Posterior vena cava (tissue), 2 donors: ENCODE results near the gene CCDC85B. TPM values are rescaled to one million over a fixed set of nuclear protein-coding genes. Genes with fewer than 3 reads are reported as not detected.
A peak's percentile ranks its signal among the peaks of the same experiment; 100 is the strongest.

Source experiments
- DNase-seq: peaks from one replicate; pipeline ENCODE4 v3.0.0-alpha.2; 2020; ENCODE audit warnings: low spot score
- intact Hi-C, 2 donors: fragments of 100-400 bp; cut with DNase I; formaldehyde crosslinking; loops; one replicate each; pipeline versions ENCODE4 v1.14.1 to v1.14.2; 2022 to 2023
- total RNA-seq, 2 donors: library from RNA; stranded (reverse); fragmentation: NEBNext Ultra II Directional; extraction: Animal tissue kit (Norgen Biotek cat#: 25700); gene quantifications; one replicate each; pipeline ENCODE4 v1.2.1, GENCODE V29; 2021
- donor health status: DM: yes; HTN: yes; CAD: no.
- donor health status: DM: yes; HTN: yes; CAD: no.

Gene CCDC85B
- total RNA-seq, 2 donors from 2014 or later = 31.8 to 36.7 TPM

- DNase-seq = no peak
- intact Hi-C loops = loop anchor here in 1 of 2 donors (5.0 kb wide), 1 partner anchor 631 kb away; no protein-coding TSS in a partner anchor
Measured at GRCh38 chr11:65866509-65867283, 23.8 kb upstream of the CCDC85B start.

DNA sequence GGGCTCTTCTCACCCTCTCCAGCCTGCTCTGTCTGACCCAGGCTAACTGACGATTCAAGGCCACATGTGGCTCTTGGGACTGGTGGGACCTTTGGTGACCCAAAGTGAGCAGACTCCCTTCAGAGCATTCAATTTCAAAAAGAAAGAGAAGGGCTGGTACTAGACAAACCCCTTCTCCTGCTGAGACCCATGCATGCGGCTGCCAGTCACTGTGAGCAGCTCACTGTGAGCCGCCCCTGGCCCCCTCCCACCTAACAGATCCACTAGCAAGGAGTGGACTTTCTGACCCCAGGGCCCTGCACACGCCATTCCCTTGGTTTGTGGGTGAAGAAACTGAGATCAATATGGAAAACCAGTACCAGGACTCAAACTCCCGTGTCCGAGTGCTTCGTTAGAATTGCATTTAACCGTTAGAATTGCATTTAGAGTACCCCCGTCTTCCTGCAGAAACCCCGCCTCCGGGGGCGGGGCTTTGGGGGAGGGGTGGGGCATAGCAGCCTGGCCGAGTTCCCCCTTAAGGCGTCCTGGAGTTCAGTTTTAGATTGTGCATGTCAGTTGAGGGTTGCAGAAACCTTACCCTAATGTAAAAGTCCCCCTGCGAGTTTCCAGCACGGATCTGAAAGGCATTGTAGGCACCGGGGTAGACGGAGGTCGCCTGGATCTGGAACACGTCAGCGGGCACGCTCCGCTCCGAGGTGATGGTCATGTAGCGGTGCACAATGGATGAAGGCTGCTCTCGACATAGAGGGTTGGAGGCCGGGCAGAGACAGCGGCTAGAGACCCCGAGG lies 23.0 kb upstream of the CCDC85B start:
- DNase-seq = no peak
- intact Hi-C loops = loop anchor here in 1 of 2 donors (5.0 kb wide), 1 partner anchor 630 kb away; no protein-coding TSS in a partner anchor

DNA sequence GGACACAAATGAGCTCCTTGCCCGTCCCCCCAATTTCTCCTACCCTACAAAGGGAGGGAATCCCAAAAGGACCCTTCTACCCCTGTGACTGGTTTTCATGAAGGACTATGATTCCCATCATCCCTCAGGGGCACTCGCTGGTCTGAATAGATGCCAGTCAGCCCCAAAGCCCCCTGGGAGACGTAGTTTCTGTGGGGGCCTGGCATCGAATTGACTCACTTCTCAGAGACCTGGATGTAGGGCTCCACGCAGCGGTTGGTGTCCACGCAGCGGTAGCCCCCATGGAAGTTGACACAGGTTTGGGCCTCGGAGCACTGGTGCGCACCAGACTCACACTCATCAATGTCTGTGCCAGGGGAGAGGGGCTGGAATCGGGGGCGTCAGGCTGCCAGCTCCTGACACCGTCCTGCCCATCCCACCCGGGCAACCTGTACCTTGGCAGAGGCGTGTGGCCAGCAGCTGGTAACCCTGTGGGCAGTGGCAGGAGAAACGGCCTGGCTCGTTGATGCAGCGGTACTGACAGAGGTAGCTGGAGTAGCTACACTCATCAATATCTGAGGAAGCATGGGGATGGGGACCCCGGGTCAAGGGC lies 22.3 kb upstream of the CCDC85B start:
- DNase-seq = no peak
- intact Hi-C loops = loop anchor here in 1 of 2 donors (5.0 kb wide), 1 partner anchor 629 kb away; no protein-coding TSS in a partner anchor

DNA sequence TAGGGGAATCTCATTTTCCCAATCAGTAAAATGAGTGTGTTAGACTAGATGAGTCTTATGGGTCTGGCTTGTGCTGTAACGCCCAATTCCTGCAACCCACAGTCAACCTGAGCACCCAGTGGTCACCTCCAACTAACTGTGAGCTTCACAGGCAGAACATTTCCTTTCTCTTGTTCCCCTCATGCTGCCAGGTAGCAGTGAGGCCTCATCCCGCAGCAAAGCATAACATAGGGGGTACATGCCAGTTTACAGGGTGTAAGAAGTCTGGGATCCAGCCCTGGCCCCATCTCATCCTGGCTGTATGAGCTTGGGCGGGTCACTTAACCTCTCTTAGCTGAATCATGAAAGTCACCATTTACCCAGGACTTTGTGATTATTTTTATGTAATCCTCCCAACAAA lies 21.6 kb upstream of the CCDC85B start:
- no peak for DNase-seq
- intact Hi-C loops = loop anchor here in 1 of 2 donors (5.0 kb wide), 1 partner anchor 628 kb away; no protein-coding TSS in a partner anchor

GRCh38 chr11:65869643-65870306 lies 20.7 kb upstream of the CCDC85B start:
- no peak for DNase-seq
- intact Hi-C loops = loop anchor here in 1 of 2 donors (5.0 kb wide), 1 partner anchor 628 kb away; no protein-coding TSS in a partner anchor

GRCh38 chr11:65870307-65870658 lies 20.2 kb upstream of the CCDC85B start:
- intact Hi-C loops = no loop called here
- DNase-seq = no peak

DNA sequence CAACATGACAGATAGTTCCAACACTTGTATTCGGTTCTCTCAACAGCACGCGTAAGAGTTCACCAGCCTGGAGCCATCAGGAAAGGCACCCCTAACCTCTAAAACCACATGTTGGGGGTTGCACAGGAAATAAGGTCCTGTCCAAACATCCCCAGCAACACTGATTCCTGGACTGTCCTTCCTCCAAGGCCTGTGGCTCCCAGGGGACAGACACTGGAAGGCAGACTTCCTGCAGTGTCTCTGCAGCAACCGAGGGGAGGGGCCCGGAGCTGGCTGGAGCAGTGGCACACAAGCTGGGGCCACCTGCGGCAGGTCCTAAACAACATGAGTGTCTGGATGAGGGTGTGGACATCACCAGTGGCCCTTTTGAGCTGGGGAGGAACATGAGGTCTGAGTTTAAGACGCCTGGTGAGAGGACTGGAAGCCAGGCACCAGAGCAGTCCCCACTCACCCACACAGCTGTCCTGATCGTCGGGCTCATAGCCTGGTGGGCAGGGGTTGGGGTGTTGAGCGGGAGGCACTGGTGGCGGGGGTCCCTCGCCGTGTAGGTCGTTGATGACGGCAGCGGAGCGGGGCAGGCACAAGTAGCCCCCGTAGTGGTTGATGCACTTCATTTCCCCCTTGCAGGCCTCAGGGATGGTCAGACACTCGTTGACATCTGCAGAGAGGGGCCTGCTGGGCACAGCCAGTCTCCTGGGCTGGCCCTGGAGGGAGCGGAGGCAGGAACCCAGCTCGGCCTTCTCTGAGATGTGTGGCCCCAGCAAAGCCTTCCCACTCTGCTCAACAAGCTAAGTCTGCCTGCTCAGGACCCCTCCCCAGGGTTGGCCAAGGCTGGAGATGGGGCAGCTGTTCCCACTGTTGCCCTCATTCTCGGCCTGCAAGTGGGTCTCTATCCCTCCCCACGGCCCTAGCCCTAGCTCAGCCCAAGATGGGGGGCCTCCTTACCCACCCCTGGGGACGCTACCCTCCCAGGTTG lies 19.5 kb upstream of the CCDC85B start:
- DNase-seq = no peak
- intact Hi-C loops = no loop called here

GRCh38 chr11:65871811-65872548 lies 18.5 kb upstream of the CCDC85B start:
- intact Hi-C loops = no loop called here
- peak; percentile 77 for DNase-seq

GRCh38 chr11:65872586-65873317 lies 17.7 kb upstream of the CCDC85B start, which contains the start of gene EFEMP2:
EFEMP2 (minus strand) TSS chr11:65872800; CDS start chr11:65872354, 446 bp downstream.
- peak; percentile 83 for DNase-seq
- intact Hi-C loops = no loop called here

DNA sequence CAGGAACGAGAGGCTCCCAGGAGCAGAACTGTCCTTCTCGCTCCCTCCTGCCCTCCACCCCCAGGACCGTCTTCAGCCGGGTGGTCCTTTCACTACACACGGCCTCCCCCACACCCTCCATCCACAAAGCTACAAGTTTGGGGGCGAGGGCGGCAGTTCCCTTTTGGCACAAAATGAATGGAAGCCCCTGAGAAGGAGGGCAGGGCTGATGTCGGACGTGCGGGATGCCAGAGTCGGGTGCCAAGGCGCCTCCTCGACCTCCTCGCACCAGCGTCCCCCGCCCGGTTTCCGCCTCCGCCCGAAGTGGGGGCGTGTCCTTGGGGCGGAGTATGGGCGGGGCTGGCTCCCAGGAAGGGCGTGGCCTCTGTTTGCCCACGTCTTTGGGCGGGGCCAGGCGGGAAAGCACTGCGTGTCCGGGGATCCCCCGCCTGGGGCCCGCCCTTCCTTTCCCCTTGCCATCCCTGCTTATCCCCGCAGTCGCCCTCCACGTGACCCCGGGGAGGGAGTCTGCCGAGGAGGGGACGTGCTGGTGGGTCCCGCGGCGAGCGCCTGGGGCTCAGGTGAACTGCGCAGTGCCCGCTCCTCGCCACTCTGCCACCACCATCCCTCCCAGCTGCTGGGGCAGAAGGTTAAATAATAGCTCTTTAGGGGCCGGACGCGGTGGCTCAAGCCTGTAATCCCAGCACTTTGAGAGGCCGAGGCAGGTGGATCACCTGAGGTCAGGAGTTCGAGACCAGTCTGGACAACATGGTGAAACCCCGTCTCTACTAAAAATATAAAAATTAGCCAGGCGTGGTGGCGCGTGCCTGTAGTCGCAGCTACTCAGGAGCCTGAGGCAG lies 16.9 kb upstream of the CCDC85B start:
- peak; percentile 99 for DNase-seq
- intact Hi-C loops = no loop called here

DNA sequence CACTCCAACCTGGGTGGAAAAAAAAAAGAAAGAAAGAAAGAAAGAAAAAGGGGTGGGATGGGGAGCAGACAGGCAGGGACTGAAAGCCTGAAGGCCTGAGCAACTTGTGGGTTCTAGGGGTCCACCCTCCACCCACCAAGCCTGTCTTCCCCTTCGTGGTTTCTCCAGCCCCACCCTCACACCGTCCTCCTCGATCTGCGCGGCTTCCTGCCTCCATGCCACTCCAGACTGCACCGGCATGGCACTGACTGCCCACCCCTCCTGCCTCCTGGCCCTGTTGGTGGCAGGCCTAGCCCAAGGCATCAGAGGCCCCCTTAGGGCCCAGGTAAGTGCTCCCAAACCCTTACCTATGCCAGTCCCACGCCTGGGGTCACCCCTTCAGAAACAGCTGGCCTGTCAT lies 10.9 kb upstream of the CCDC85B start, which contains the start of gene CTSW:
Gene CTSW (plus strand): TSS at position 221 of the 400 bp plus-strand sequence. CDS start 18 bp downstream, at position 239.
- intact Hi-C loops = loop anchor here (5.0 to 10.0 kb wide), 2 partner anchors 85 to 108 kb away; partner anchors contain the start of gene SART1 (in 1 of the 2)
- DNase-seq = no peak

DNA sequence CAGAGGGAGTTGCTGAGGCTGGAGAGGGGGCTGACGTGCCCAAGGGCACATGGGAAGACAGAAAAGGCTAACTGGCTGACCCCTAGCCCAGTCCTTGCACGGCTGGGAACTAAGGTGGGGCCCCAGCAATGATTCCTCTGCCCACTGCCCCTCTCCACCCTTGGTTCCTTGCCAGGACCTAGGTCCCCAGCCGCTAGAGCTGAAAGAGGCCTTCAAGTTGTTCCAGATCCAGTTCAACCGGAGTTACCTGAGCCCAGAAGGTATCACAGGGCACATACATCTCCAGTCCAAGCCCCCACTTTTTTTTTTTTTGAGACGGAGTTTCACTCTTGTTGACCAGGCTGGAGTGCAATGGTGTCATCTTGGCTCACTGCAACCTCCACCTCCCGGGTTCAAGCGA lies 10.4 kb upstream of the CCDC85B start:
- intact Hi-C loops = loop anchor here (5.0 to 10.0 kb wide), 2 partner anchors 85 to 107 kb away; partner anchors contain the start of gene SART1 (in 1 of the 2)

DNA sequence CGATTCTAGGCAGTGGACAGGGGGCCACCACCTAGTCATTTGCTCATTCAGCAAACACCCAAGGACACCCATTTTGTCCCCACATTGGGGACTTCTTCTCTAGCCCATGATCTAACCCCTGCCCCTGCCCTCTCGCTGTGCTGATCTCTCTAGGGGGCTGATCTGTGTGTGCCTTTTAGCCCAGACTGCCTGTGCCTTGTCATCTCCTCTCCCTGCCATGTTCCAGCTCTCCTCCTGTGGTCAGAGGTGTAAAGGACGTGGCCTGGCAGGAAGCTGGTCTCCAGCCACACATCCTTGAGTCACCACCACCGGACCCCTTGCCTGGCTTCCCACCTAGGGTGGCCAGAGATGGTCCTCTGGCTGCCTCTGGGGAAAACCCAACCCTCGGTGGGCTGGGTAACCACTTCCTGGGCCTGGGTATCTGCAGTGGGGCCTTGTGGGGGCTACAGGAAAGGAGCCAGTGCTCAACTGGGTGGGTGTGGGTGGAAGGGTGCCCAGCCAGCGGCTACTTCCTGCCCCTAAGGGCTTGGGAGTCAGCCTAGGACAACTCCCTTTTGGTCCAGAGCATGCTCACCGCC lies 9.5 kb upstream of the CCDC85B start:
- DNase-seq = no peak
- intact Hi-C loops = loop anchor here (5.0 to 10.0 kb wide), 2 partner anchors 84 to 106 kb away; partner anchors contain the start of gene SART1 (in 1 of the 2)

More for the DNA sequence above, 10.4 kb upstream of the CCDC85B start:
- DNase-seq = no peak

- intact Hi-C loops = loop anchor here (5.0 to 10.0 kb wide), 2 partner anchors 82 to 105 kb away; partner anchors contain the start of gene SART1 (in 1 of the 2)
- DNase-seq = no peak
Measured at GRCh38 chr11:65882120-65883057, 8.1 kb upstream of the CCDC85B start.
